NAMALWA (cell line): ENCODE results near the gene IL1R2.

ENCODE experiments used
- DNase-seq: peaks from one replicate; pipeline ENCODE4 v3.0.0-alpha.2; 2015; ENCODE audit warnings: low spot score

The IL1R2 gene

DNA sequence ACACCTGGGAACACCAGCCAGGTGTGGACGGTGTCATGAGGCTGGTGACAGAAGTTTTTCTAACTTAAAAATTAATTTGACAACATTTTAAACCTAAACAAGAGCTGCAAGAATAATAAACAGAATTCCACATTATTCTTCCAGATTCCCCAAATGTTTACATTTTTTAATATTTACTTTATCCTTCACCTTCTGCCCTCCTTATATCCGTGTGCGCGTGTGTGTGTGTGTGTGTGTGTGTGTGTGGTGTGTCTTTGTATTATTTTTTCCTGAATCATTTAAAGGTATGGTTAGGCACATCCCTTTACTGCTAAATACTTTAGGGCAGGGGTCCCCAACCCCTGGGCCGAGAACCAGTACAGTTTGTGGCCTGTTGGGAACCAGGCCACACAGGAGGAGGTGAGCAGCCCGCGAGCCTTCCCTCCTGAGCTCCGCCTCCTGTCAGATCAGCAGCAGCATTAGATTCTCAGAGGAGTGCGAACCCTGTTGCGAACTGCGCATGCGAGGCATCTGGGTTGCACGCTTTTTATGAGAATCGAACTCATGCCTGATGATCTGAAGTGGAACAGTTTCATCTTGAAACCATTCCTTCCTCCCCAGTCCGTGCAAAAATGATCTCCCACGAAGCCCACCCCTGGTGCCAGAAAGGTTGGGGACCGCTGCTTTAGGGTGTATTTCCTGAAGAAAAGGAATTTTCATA lies 16.4 kb upstream of the IL1R2 start:
- DNase-seq = no peak

DNA sequence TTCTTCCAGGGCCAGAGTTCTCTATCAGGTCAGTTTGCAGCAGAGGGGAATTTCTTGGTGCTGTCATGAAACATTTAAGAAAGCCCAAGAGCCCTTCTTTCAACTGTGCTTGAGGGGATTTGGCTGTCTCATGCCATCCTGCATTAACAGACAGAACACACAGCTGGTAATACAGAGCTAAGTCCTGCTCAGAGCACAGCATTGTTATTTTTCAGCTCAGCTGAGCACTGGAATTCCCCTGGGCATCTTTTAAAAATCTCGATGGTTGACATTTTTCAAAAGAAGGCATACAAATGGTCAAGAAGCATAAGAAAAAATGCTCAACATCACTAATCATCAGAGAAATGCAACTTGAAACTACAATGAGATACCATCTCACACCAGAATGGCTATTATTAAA lies 14.9 kb upstream of the IL1R2 start:
- no peak for DNase-seq

DNA sequence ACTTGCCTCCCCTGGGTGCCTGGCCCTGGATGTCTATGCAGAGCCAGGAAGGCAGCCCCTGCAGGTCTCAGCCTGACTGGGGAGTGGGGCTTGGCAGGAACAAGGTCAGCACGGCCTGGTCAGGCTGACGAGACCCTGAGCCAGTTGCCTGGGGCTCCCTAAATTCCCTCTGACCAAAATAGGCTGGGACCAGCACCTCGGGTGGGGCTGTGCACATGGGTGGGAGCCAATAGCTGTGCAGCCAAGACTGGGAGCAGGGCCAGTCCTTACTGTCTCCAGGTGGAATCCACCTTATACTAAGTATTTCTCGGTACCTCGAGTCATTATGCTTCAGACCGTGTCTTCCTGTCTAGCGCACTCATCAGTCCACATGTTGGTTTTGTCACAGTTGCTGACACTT lies 11.4 kb upstream of the IL1R2 start:
- no peak for DNase-seq

DNA sequence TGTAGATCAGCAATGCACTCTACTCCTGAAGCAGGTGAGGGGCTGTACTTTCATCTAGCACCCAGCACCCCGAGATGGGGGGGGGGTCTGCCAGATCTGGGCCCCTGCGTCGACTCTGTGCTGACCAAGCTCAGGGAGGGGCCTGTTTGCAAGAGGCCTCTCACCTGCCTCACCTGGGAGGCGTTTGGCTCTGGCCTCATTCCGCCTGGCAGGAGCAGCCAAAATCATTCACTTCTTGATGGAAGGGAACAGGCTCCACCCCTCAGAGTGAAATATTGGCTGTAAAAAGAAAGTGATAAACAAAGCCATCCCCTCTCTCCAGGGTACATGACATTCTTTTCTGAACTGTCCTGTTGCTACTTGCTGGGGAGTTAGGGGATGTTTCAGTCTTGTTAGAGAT lies 10.7 kb upstream of the IL1R2 start:
- DNase-seq = no peak

DNA sequence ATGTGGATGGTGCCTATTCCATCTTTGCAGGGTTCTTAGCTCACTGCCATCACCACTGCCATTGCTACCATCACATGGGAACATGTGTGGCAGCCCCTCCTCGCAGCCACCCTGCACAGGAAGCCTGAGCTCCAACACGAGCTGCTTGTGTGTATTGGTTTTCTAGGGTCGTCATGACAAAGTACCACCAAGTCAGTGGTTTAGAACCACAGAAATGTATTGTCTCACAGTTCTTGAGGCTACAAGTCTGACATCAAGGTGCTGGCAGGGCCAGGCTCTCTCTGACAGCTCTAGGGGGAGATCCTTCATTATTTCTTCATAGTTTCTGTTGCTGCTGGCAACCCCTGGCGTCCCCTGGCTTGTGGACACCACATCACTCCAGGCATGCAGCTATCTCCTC lies 10.3 kb upstream of the IL1R2 start:
- DNase-seq = no peak

DNA sequence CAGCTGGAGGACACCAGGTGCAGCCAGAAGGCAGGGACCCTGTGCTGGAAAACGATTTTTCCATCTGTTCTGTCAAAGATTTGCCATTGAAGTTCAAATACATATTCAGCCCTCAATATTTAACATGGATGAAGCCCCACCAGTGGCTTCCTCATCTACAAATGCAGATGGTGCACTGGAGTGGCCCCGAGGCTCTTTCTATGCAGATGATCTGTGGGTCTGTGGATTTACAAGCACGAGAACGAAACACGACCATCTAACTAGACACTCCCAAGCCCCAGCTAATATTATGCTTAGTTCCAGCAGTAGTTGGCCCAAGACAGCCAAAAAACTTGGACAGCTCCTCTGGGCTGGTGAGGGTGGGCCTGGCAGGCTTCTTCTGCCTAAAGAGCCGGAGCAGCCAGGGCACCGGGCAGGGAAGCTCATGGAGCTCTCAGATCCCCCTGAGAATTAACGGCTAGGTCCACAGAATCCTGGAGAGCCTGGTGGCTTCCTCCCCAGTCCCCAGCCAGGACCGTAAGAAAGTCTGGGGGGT lies 9.2 kb upstream of the IL1R2 start:
- DNase-seq = no peak

DNA sequence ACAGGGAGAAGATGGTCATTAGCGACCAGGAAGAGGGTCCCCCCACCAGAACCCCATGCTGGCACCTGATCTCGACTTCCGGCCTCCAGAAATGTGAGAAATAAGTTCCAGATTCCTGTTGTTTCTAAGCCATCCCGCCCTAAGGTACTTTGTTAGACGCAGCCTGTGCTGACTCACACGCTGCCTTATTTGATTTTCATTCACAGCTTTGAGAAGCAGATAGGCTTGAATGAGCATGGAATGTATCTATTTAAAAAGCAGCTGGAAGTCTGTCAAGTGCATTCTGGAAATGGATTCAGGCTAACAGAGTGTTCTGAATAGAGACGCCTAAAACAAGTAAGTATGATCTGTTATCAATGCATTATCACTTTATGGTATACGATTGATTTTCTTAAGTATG lies 8.3 kb upstream of the IL1R2 start:
- DNase-seq = no peak

DNA sequence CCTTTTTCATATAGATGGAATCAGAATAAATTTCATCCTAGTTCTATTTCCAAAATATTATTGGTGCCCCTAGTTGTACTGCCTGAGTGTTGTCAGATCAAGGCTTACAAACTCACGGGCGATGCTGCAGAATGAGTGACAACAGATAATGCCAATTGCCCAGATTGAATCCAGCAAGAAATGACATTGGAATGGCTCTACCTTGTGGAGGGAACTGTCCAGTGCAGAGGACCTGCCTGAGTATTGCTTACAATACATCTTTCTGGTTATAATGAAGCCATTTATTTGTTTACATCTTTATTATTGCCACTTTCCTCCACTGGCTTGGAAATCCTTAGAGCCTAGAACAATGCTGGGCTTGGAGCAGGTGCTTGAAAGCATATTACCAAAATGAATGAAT lies 7.8 kb upstream of the IL1R2 start:
- no peak for DNase-seq

DNA sequence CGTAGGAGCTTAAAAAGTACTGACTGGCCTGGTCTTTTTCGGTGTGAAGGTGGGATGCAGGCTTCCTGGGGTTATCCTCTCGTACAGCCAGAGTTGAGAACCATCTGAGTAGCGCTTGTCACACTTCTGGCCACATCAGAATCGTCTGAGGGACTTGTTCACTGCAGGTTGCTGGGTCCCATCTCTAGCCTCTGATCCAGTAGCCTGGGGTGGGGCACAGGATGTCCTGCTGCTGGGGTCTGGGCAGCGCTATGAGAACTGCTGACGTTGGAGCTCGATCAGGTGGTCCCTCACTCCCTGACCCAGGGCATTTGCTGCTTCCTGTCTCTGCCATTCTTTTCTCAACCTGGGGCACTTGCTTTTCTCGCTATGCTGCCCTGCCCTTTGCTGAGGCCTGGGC lies 7.1 kb upstream of the IL1R2 start:
- no peak for DNase-seq

DNA sequence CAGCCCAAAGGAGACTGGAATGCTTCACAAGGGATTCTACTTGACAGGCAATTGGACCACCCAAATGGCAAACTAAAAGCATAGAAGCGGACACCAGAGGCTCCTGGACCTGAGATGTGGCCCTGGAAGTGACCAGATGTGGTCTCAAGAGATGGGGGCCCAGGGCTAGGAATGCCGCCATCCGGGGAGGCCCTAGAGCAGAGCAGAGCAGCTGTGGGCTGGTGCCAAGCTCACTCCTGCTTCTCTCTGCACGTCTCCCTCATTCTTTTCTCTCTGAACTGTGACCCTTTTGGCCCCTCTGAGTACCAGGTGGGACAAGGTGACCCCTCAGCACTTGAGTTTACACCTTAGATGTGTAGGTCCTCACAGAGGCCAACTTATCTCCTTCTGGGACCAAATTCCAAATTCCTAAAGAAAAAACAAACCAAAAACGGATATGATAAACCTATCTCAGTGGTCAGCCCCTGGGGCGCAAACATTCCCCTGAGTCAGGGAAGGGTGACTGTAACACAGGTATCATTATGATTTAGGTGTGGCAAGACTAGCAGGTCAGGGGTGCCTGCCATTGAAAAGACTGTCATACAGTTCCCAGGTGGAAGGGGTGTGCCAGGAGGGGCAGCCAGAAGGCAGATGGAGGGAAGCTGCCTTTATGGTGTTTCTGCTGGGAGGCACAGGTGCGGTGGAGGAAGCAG lies 6.5 kb upstream of the IL1R2 start:
- DNase-seq = no peak

DNA sequence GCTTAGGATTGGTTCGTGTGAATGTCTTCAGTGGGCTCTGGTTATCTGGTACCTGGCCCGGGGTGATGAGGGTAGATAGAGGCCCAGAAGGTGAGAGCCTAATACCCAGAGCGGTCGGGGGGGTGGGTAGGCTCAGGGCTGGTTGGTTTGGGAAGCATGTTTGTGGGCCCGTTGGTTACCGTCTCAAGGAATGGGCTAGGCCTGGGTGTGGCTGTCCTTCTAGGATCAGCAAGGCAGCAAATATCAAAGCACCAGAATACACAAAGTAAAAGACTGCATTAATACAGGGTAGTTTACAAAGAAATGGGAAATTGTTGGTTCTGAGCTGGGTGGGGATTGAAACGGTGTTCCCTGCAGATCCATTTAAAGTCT lies 6.0 kb upstream of the IL1R2 start:
- DNase-seq = no peak

DNA sequence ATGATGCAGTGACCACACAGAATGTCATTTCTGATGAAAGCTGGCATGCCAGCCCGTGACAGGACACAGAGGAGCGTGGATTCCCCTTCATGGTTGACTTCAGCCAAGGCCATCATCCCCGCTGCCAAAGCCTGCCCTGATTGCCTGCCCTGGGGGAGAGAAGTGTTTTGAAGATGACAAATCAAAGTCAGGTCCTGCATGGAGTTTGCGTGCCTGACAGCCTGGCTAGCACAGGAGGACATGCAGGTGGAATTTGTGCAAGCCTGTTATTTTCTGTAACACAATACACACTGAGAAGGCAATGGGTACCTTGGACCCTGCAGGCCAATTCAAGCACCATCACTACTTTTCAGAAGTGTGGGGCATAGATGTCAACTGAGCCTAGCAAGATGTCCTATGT lies 5.4 kb upstream of the IL1R2 start:
- DNase-seq = no peak

DNA sequence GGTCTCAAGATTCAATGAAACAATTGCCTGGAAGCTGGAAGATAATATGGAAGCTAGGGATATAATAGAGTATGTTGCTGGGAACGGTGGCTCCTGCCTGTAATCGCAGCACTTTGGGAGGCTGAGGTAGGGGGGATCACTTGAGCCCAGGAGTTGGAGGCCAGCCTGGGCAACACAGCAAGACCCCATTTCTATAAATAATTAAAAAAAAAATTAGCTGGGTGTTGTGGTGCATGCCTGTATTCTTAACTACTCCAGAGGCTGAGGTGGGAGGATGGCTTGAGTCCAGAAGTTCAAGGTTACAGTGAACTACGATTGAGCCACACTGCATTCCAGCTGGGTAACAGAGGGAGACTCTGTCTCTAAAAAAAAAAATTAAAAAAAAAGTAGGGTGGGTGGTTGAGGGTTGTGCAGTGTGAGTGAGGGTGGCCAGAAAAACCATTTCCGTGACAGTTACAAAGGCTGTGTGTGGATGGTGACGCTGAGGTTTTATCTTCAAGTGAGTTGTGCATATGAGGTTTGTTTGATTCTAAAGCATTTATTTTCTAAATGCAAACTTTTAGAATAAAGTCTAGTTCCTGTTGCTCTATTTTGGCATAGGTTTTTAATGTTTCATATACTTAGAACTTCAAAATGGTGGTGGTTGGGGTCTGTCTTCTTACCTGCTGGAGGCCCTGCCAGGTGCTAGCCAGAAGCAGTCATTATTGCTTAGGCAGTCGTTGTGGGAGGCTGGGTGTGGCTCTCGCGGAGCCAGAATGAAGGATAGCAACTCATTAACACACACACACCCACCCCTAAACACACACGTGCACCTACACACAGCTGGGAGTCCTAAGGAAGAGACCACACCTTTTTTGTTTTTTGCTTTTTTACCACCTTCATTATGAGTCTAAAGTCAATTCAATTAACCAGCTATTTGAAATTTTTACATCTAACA lies 4.7 kb upstream of the IL1R2 start:
- no peak for DNase-seq

DNA sequence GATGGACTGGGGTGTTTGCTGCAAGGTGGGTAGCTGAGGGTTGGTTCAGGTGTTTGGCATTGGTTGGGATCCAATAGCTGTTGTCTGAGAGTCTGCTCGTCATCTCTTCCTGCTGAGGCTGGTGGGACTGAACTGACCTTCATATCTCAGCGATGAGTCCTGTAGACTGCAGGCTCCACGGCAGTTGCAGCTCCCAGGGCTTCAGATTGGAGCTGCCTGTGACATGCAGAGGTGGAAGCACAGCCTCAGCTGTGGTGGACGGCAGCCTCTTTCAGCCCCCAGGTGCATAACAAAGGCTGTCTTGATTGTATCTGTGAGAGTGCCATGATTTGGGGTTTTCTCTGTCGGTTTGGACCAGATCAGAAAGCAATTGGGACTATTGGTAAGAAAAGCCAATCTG lies 3.9 kb upstream of the IL1R2 start:
- DNase-seq = no peak

DNA sequence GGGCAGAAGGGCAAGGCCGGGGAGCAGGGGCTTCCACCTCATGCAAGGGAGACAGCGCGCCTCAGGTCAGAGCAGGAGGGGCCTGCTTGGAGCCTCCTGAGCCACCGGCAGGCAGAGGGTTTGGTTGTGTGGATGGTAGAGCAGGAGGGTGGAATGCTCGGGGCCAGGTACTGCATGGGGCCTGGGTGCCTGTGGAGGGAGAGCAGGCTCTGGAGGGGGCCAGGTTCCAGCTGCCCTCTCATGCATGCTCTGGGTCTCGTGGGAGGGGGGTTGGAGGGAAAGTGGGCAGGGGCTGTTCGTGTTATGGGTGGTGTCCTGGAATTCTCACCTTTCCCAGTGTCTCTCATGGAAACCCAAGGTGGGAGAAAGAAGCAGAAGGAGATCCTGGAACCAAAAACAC lies 3.2 kb upstream of the IL1R2 start:
- no peak for DNase-seq

DNA sequence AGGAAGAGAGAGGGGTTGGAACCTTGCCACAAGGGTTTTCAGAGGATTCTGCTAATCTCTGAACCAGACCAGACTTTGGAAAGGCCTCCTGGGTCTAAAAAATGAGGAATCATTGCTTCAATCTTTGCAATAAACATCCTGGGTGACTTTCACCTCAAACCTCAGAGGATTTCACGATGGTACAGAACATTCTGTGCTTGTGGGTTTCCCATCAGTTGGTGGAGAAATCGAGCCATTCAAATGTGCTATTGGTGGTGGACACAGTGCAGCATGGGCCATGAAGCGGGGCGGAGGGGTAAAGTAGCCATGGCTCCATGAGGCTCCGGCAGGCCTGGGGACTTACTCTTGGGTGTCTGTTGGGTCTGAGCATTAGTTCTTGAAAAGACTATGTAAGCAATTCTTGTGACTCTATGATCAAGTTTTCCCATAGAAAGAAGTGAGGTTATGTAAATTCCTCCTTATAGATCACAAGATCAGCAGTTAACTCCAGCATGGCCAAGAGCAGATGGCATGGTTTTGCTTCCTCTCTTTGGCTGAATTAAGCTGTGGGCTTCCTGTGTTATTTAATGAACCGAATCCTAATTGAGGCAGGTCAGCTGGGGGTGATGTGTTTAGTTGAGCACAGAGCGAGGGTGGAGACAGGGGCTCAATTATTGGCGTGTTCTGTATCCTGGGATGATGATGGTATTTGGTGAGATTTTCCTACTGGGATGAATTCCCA lies 1.9 kb upstream of the IL1R2 start:
- peak; percentile 64 for DNase-seq

DNA sequence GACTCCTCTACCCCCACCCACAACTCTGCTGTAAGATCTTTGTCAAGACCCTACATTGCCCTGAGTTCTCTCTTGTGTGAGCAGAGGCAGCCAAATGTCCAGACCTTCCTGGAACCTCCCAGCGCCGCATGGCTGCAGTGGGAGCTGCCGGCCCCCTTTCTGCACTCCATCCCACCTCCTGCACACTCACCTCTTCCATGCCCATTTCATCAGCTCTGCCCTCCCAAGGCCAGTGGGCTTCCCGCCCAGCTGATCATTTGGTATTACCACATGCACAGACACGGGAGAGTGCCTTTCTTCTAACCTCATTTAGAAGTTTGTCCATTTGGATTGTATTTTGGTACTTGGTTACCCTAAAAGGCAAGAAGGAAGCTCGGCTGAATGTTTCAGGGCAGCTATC lies 2.0 kb downstream of the IL1R2 start:
- DNase-seq = no peak

DNA sequence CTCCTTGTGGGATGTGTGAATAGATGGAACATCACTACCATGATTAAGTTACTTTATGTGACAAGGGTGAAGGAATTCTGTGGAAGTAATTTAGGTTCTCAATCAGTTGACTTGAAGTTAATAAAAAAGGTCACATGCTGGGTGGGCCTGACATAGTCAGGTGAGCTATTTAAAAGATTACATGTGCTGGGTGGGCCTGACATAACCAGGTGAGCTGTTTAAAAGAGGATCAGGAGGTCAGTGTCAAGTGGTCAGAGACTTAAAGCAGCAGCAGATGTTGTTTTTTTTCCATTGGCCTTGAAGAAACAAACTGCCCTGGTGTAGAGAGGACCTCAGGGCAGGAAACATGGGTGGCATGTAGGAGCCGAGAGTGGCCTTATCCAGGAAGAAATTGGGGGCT lies 3.3 kb downstream of the IL1R2 start:
- DNase-seq = no peak

DNA sequence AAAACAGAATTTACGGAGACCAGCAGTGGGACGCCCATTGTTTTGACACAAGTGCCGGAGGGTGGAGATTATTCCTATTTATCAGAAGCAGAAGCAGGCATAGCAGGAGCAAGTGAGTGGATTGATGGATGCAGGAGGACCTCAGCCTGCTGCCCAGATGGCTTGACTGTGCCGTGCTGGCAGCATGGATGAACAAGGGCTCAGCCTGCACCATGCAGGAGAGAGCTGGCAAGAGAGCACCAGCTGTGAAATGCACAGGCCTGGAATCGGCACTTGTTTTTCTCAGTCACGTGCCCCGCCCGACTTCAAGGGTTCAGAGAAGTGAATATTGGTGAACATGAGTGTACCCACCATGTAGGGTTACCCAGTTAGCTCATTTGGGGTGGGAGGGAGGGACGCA lies 4.0 kb downstream of the IL1R2 start:
- DNase-seq = no peak

DNA sequence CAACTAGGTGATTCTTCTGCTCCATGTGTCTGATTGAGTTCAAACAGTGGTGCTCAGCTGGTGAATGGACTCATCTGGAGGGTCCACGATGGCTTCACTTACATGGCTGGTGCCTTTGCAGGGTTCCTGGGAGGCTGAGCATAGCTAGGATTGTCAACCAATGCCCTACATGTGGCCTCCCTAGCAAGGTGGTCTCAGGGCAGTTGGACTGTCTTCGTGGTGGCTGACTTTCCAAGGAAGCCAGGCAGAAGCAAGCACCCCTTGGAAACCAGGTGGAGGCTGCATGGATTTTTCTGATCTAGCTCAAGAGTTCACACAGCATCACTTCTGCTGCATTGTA lies 6.8 kb downstream of the IL1R2 start:
- DNase-seq = no peak

DNA sequence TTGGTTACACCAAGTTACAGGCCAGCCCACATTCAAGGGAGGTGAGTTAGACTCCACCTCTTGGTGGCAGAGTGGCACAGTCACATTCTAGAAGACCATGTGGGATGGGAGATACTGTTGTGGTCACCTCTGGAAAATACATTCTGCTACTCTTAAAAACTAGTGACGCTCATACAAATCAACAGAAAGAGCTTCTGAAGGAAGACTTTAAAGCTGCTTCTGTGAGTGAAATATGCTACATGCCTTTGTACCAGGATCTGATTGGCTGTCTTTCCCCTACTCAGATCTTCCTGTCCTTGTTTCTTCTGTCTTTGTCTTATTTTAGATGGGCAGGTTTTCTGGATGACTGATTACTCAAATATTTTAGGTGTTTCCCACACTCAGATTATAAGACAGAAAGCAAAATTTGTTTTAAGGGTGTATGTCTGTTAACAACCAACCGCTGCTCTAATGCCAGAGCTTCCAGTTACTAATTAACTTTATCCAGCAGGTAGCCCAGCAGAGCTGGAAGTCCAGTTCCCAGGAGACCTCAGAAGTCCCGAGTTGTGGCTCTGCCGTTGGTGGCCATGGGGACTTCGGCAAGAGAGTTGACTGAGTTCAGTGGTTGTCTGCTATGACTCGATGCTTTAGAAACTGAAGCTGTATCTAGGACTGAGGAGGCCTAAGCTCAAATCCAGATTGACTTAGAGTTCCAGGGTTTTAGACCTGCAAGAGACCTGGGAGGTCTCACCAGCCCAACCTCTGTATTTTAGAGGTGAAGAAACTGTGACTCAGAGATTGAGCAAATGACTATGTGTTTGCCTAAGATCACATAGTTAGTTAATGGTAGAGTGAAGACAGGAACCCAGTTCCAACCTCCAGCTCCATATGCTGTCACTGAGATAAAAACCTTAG lies 7.4 kb downstream of the IL1R2 start:
- DNase-seq = peak; percentile 7
